Measurements from ENCODE around the gene ZNF766. TPM values are rescaled to one million over a fixed set of nuclear protein-coding genes. Genes with fewer than 3 reads are reported as not detected.
A peak's percentile ranks its signal among the peaks of the same experiment; 100 is the strongest.

Gene ZNF766
- total RNA-seq: 10 to 100 TPM; 32.1 to 33.5 TPM

- peaks cover 35 to 46% of the 10 kb centered on the region in 2 donors for H3K36me3 Mint-ChIP-seq (ENCODE audit: insufficient read depth in 2 of 2)
- H3K4me3 Mint-ChIP-seq: peak within 1 kb of the TSS; percentile 95 to 99
- peaks cover 39% of the 10 kb centered on the region for H3K4me1 Mint-ChIP-seq (ENCODE audit: low read depth)
- H3K27ac Mint-ChIP-seq: peak within 1 kb of the TSS; percentile 92
- peaks cover 10 to 17% of the 10 kb centered on the region in 2 donors for H3K9me3 Mint-ChIP-seq
- H3K27me3 Mint-ChIP-seq (ENCODE audit: low read depth): no peaks in the 10 kb centered on the region
- DNase-seq: peak; percentile 98 to 99
- ATAC-seq (replicated peaks in 1 of 2): peak; percentile 99 to 100
These were observed at the start of gene ZNF766 for GRCh38 chr19:52269338-52270261. Gene ZNF766 (plus strand): TSS chr19:52269587. CDS start chr19:52269614, 27 bp downstream.

DNA sequence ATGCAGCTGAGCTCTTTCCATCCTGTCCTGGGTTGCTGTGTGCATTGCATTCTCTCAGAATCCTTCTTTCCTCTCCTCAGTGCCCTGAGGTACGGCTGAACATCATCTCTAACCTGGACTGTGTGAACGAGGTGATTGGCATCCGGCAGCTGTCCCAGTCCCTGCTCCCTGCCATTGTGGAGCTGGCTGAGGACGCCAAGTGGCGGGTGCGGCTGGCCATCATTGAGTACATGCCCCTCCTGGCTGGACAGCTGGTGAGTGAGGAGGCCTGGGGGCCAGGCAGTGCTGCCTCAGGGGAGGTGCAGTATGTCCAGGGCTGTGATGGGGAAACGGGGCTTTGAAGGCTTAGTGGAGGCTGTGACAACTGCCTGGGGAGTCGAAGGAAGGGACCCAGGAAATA, 49.8 kb upstream of the ZNF766 start:
- no peaks in the 10 kb centered on the region for H3K9me3 Mint-ChIP-seq
- H3K36me3 Mint-ChIP-seq (ENCODE audit: insufficient read depth in 2 of 2): peaks cover 9 to 43% of the 10 kb centered on the region in 2 donors
- H3K27me3 Mint-ChIP-seq (ENCODE audit: low read depth): no peaks in the 10 kb centered on the region
- peak overlapping the region; percentile 27 for H3K27ac Mint-ChIP-seq
- ATAC-seq (replicated peaks in 1 of 2): no peak
- H3K4me1 Mint-ChIP-seq (ENCODE audit: low read depth): no peaks in the 10 kb centered on the region
- H3K4me3 Mint-ChIP-seq: no peak overlapping the region
- DNase-seq: no peak

- no peak overlapping the region for H3K27ac Mint-ChIP-seq
- H3K9me3 Mint-ChIP-seq: no peaks in the 10 kb centered on the region
- ATAC-seq (replicated peaks in 1 of 2) (no peak), DNase-seq (no peak)
- H3K4me1 Mint-ChIP-seq (ENCODE audit: low read depth): peaks cover 8% of the 10 kb centered on the region
- peaks cover 11 to 45% of the 10 kb centered on the region in 2 donors for H3K36me3 Mint-ChIP-seq (ENCODE audit: insufficient read depth in 2 of 2)
- no peak overlapping the region for H3K4me3 Mint-ChIP-seq
- no peaks in the 10 kb centered on the region for H3K27me3 Mint-ChIP-seq (ENCODE audit: low read depth)
These were observed 48.4 kb upstream of the ZNF766 start for GRCh38 chr19:52221031-52221430.

GRCh38 chr19:52221831-52222375, 47.5 kb upstream of the ZNF766 start:
- Mint-ChIP-seq H3K9me3 (no peaks in the 10 kb centered on the region), H3K27me3 (ENCODE audit: low read depth) (no peaks in the 10 kb centered on the region), H3K4me1 (ENCODE audit: low read depth) (peaks cover 17% of the 10 kb centered on the region), H3K36me3 (ENCODE audit: insufficient read depth in 2 of 2) (peaks cover 13 to 43% of the 10 kb centered on the region in 2 donors), H3K27ac (no peak overlapping the region), H3K4me3 (no peak overlapping the region)
- ATAC-seq (replicated peaks in 1 of 2) (no peak), DNase-seq (no peak)

GRCh38 chr19:52224211-52224610, 45.2 kb upstream of the ZNF766 start:
- Mint-ChIP-seq H3K9me3 (no peaks in the 10 kb centered on the region), H3K4me3 (no peak overlapping the region), H3K27ac (no peak overlapping the region), H3K36me3 (ENCODE audit: insufficient read depth in 2 of 2) (peaks cover 15 to 49% of the 10 kb centered on the region in 2 donors), H3K4me1 (ENCODE audit: low read depth) (peaks cover 31% of the 10 kb centered on the region), H3K27me3 (ENCODE audit: low read depth) (no peaks in the 10 kb centered on the region)
- no peak for DNase-seq
- no peak for ATAC-seq (replicated peaks in 1 of 2)

GRCh38 chr19:52226652-52227051, 42.7 kb upstream of the ZNF766 start:
- peak overlapping the region; percentile 89 for H3K27ac Mint-ChIP-seq
- peak; percentile 54 to 58 for DNase-seq

GRCh38 chr19:52227196-52227940, 42.0 kb upstream of the ZNF766 start:
- Mint-ChIP-seq H3K4me1 (ENCODE audit: low read depth) (peaks cover 49% of the 10 kb centered on the region), H3K9me3 (peaks cover 0 to 2% of the 10 kb centered on the region in 2 donors), H3K4me3 (peak overlapping the region; percentile 61 to 66), H3K36me3 (ENCODE audit: insufficient read depth in 2 of 2) (peaks cover 11 to 39% of the 10 kb centered on the region in 2 donors), H3K27ac (peak overlapping the region; percentile 89), H3K27me3 (ENCODE audit: low read depth) (no peaks in the 10 kb centered on the region)
- ATAC-seq (replicated peaks in 1 of 2) (peak in 1 of 2 donors; percentile 32), DNase-seq (peak in 1 of 2 donors; percentile 25)

More at GRCh38 chr19:52226652-52227051, 42.7 kb upstream of the ZNF766 start:
- Mint-ChIP-seq H3K9me3 (no peaks in the 10 kb centered on the region), H3K4me3 (peak overlapping the region; percentile 61 to 66), H3K27me3 (ENCODE audit: low read depth) (no peaks in the 10 kb centered on the region), H3K4me1 (ENCODE audit: low read depth) (peaks cover 45% of the 10 kb centered on the region), H3K36me3 (ENCODE audit: insufficient read depth in 2 of 2) (peaks cover 11 to 37% of the 10 kb centered on the region in 2 donors)
- peak; percentile 91 to 93 for ATAC-seq (replicated peaks in 1 of 2)

- Mint-ChIP-seq H3K36me3 (ENCODE audit: insufficient read depth in 2 of 2) (peaks cover 11 to 35% of the 10 kb centered on the region in 2 donors), H3K4me3 (no peak overlapping the region), H3K4me1 (ENCODE audit: low read depth) (peaks cover 49% of the 10 kb centered on the region), H3K27ac (peak overlapping the region; percentile 6), H3K9me3 (peaks cover 0 to 2% of the 10 kb centered on the region in 2 donors), H3K27me3 (ENCODE audit: low read depth) (no peaks in the 10 kb centered on the region)
- ATAC-seq (replicated peaks in 1 of 2) (no peak), DNase-seq (no peak)
These were observed 41.4 kb upstream of the ZNF766 start for GRCh38 chr19:52227980-52228379.

GRCh38 chr19:52229524-52229923, 39.9 kb upstream of the ZNF766 start:
- Mint-ChIP-seq H3K27ac (no peak overlapping the region), H3K4me1 (ENCODE audit: low read depth) (peaks cover 49% of the 10 kb centered on the region), H3K4me3 (no peak overlapping the region), H3K27me3 (ENCODE audit: low read depth) (no peaks in the 10 kb centered on the region), H3K36me3 (ENCODE audit: insufficient read depth in 2 of 2) (peaks cover 9 to 23% of the 10 kb centered on the region in 2 donors), H3K9me3 (peaks cover 0 to 2% of the 10 kb centered on the region in 2 donors)
- DNase-seq: no peak
- ATAC-seq (replicated peaks in 1 of 2): no peak

- Mint-ChIP-seq H3K9me3 (peaks cover 0 to 2% of the 10 kb centered on the region in 2 donors), H3K4me1 (ENCODE audit: low read depth) (peaks cover 43% of the 10 kb centered on the region), H3K4me3 (peak overlapping the region; percentile 25 to 30), H3K36me3 (ENCODE audit: insufficient read depth in 2 of 2) (peaks cover 7 to 17% of the 10 kb centered on the region in 2 donors), H3K27me3 (ENCODE audit: low read depth) (no peaks in the 10 kb centered on the region), H3K27ac (peak overlapping the region; percentile 76)
- ATAC-seq (replicated peaks in 1 of 2) (no peak), DNase-seq (no peak)
These were observed 38.7 kb upstream of the ZNF766 start for GRCh38 chr19:52230685-52231084.

DNA sequence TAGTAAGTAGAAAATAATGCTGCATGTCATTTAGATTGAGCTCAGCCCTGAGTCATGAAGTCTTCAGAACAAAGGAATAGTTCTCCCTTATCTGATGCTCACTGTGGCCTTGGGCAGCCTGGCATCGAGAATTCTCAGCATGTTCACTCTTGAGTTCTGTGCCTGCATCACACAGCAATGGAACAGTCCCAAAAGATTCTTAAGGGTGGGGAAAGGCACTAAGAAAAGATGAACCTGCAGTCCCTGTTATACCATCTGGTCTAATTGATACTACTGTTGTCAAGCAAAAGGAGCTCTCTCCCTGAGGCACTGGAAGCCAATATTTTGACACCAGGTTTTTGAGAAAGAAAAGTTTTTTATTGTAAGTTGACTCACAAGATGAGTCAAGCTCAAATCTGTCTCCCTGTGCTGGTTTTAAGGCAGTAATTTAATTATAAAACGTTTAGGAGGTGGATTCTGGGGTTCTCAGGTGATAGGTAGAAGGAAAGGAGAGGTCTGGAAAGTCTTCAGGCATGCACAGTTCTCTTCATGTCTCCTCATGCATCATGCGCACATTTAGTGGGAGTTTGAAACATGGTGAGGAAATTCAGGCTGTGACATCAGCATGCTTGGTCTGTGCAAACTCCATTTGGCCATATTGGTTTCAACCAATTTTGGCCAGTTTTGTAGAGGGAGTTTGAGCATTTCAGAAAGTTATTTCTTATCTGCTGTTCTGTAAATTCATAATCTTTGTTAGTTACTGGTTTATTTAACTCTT, 38.1 kb upstream of the ZNF766 start:
- no peak for DNase-seq
- H3K27me3 Mint-ChIP-seq (ENCODE audit: low read depth): no peaks in the 10 kb centered on the region
- H3K27ac Mint-ChIP-seq: peak overlapping the region; percentile 76
- no peak for ATAC-seq (replicated peaks in 1 of 2)
- peaks cover 37% of the 10 kb centered on the region for H3K4me1 Mint-ChIP-seq (ENCODE audit: low read depth)
- peak overlapping the region in 1 of 2 donors; percentile 25 for H3K4me3 Mint-ChIP-seq
- peaks cover 7 to 17% of the 10 kb centered on the region in 2 donors for H3K36me3 Mint-ChIP-seq (ENCODE audit: insufficient read depth in 2 of 2)
- peaks cover 0 to 2% of the 10 kb centered on the region in 2 donors for H3K9me3 Mint-ChIP-seq

DNA sequence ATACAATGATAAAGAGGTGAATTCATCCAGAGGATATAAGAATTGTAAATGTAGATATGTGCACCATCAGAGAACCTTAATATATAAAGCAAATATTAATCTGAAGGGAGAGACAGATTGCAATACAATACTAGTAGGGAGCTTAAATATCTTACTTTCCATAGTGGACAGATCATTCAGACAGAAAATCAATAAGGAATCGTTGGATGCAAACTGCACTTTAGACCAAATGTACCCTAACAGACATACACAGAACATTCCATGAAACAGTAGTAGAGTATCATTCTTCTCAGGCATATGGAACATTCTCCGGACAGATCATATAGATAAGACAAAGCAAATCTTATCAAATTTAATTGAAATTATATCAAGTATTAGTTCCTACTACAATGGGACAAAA, 35.0 kb upstream of the ZNF766 start:
- no peak for ATAC-seq (replicated peaks in 1 of 2)
- H3K4me3 Mint-ChIP-seq: no peak overlapping the region
- peaks cover 0 to 5% of the 10 kb centered on the region in 2 donors for H3K36me3 Mint-ChIP-seq (ENCODE audit: insufficient read depth in 2 of 2)
- no peak overlapping the region for H3K27ac Mint-ChIP-seq
- no peak for DNase-seq
- no peaks in the 10 kb centered on the region for H3K27me3 Mint-ChIP-seq (ENCODE audit: low read depth)
- H3K4me1 Mint-ChIP-seq (ENCODE audit: low read depth): peaks cover 18% of the 10 kb centered on the region
- peaks cover 0 to 2% of the 10 kb centered on the region in 2 donors for H3K9me3 Mint-ChIP-seq
